ENCODE data around the gene FAM200C. TPM values are rescaled to one million over a fixed set of nuclear protein-coding genes. Genes with fewer than 3 reads are reported as not detected.

The FAM200C gene
- total RNA-seq, 1 experiment from 2014 or later: 3.2 TPM

- no peaks in the 10 kb centered on the region for H3K36me3 ChIP-seq (ENCODE audit: control insufficient read depth, insufficient read depth, low read length)
- CTCF ChIA-PET: no interaction called here
- Mint-ChIP-seq H3K27me3 (ENCODE audit: insufficient read depth, unreplicated experiment) (no peaks in the 10 kb centered on the region), H3K9me3 (ENCODE audit: unreplicated experiment) (no peaks in the 10 kb centered on the region), H3K4me3 (ENCODE audit: unreplicated experiment) (peak overlapping the region; percentile 96), H3K36me3 (ENCODE audit: insufficient read depth, unreplicated experiment) (peaks cover 21% of the 10 kb centered on the region), H3K27ac (ENCODE audit: unreplicated experiment) (peak overlapping the region; percentile 96), H3K4me1 (ENCODE audit: low read depth, unreplicated experiment) (peaks cover 6% of the 10 kb centered on the region)
- no peak for DNase-seq
- intact Hi-C loops (cut with micrococcal nuclease; ENCODE audit: unreplicated experiment): no loop called here
- no peaks in the 10 kb centered on the region for H3K9me3 ChIP-seq
- no peaks in the 10 kb centered on the region for H3K27me3 ChIP-seq (replicated peaks; ENCODE audit: control insufficient read depth, insufficient read depth, low read length)
- peak overlapping the region; percentile 56 for H3K4me3 ChIP-seq (ENCODE audit: low read depth, low read length)
- no peaks in the 10 kb centered on the region; the same call in 1 of the 2 replicates for H3K4me1 ChIP-seq
- BruUV-seq (replicated peaks): no TSS peak
- POLR2A ChIA-PET: interaction anchor here (2.0 kb wide), 1 partner anchor 20 kb away, joined by 21 read pairs; the partner anchor contains the start of gene SLU7
- TF ChIP-seq CTCF (IDR thresholded peaks at IDR 0.05; ENCODE audit: insufficient read depth in 1 of 2, low read depth in 1 of 2, low read length in 1 of 2, severe bottlenecking in 1 of 2, unreplicated experiment in 1 of 2): no peak
These were observed 1.0 kb downstream of the FAM200C start for GRCh38 chr5:160398806-160399205.

GRCh38 chr5:160397492-160397891 lies 2.4 kb downstream of the FAM200C start:
- ChIA-PET POLR2A (no interaction called here), CTCF (no interaction called here)
- intact Hi-C loops (cut with micrococcal nuclease; ENCODE audit: unreplicated experiment): no loop called here
- DNase-seq: no peak
- H3K27me3 ChIP-seq (replicated peaks; ENCODE audit: control insufficient read depth, insufficient read depth, low read length): no peaks in the 10 kb centered on the region
- no peak overlapping the region for H3K4me3 ChIP-seq (ENCODE audit: low read depth, low read length)
- H3K4me1 ChIP-seq: no peaks in the 10 kb centered on the region; the same call in 1 of the 2 replicates
- H3K27ac Mint-ChIP-seq (ENCODE audit: unreplicated experiment): no peak overlapping the region
- H3K9me3 ChIP-seq: no peaks in the 10 kb centered on the region
- H3K4me1 Mint-ChIP-seq (ENCODE audit: low read depth, unreplicated experiment): peaks cover 6% of the 10 kb centered on the region
- H3K9me3 Mint-ChIP-seq (ENCODE audit: unreplicated experiment): no peaks in the 10 kb centered on the region
- TF ChIP-seq CTCF (IDR thresholded peaks at IDR 0.05; ENCODE audit: insufficient read depth in 1 of 2, low read depth in 1 of 2, low read length in 1 of 2, severe bottlenecking in 1 of 2, unreplicated experiment in 1 of 2): no peak
- no peak overlapping the region for H3K4me3 Mint-ChIP-seq (ENCODE audit: unreplicated experiment)
- H3K27me3 Mint-ChIP-seq (ENCODE audit: insufficient read depth, unreplicated experiment): no peaks in the 10 kb centered on the region
- no peaks in the 10 kb centered on the region for H3K36me3 ChIP-seq (ENCODE audit: control insufficient read depth, insufficient read depth, low read length)
- no TSS peak for BruUV-seq (replicated peaks)
- peaks cover 8% of the 10 kb centered on the region for H3K36me3 Mint-ChIP-seq (ENCODE audit: insufficient read depth, unreplicated experiment)

GRCh38 chr5:160395111-160395510 lies 4.7 kb downstream of the FAM200C start:
- ChIA-PET POLR2A (no interaction called here), CTCF (no interaction called here)

More at GRCh38 chr5:160395111-160395510, 4.7 kb downstream of the FAM200C start:
- no peaks in the 10 kb centered on the region for H3K36me3 ChIP-seq (ENCODE audit: control insufficient read depth, insufficient read depth, low read length)
- no peaks in the 10 kb centered on the region for H3K27me3 Mint-ChIP-seq (ENCODE audit: insufficient read depth, unreplicated experiment)
- no TSS peak for BruUV-seq (replicated peaks)
- no peak overlapping the region for H3K4me3 ChIP-seq (ENCODE audit: low read depth, low read length)
- DNase-seq: no peak
- H3K9me3 ChIP-seq: no peaks in the 10 kb centered on the region
- H3K27me3 ChIP-seq (replicated peaks; ENCODE audit: control insufficient read depth, insufficient read depth, low read length): no peaks in the 10 kb centered on the region
- H3K9me3 Mint-ChIP-seq (ENCODE audit: unreplicated experiment): no peaks in the 10 kb centered on the region
- H3K4me3 Mint-ChIP-seq (ENCODE audit: unreplicated experiment): no peak overlapping the region
- H3K4me1 Mint-ChIP-seq (ENCODE audit: low read depth, unreplicated experiment): peaks cover 3% of the 10 kb centered on the region
- no peak for TF ChIP-seq CTCF (IDR thresholded peaks at IDR 0.05; ENCODE audit: insufficient read depth in 1 of 2, low read depth in 1 of 2, low read length in 1 of 2, severe bottlenecking in 1 of 2, unreplicated experiment in 1 of 2)
- H3K4me1 ChIP-seq: no peaks in the 10 kb centered on the region; the same call in 1 of the 2 replicates
- peaks cover 5% of the 10 kb centered on the region for H3K36me3 Mint-ChIP-seq (ENCODE audit: insufficient read depth, unreplicated experiment)
- intact Hi-C loops (cut with micrococcal nuclease; ENCODE audit: unreplicated experiment): no loop called here
- no peak overlapping the region for H3K27ac Mint-ChIP-seq (ENCODE audit: unreplicated experiment)

Data from Caco-2 (cell line).